B cell (primary cell): ENCODE results near the gene PCSK6. TPM values are rescaled to one million over a fixed set of nuclear protein-coding genes. Genes with fewer than 3 reads are reported as not detected.

Source experiments
- ATAC-seq: fragments of 200-7000 bp; cut with Tn5 transposase; one replicate; pipeline ENCODE4 v1.10.0; 2021; ENCODE audit warnings: low read depth, mild to moderate bottlenecking, moderate number of reproducible peaks, moderate library complexity
- CTCF ChIA-PET: fragments of 350-600 bp; sonication (Branson Sonifier 250); formaldehyde crosslinking; loops from one replicate; lab custom pipeline; 2021; ENCODE audit warnings: antibody characterized with exemption, inconsistent platforms; lab: Charles Lee
- POLR2A ChIA-PET: fragments of 350-600 bp; sonication (Branson Sonifier 250); formaldehyde crosslinking; loops from one replicate; lab custom pipeline; 2021; ENCODE audit warnings: antibody characterized with exemption; lab: Charles Lee
- DNase-seq: peaks from one replicate; pipeline ENCODE4 v3.0.0; 2013
- H2AFZ ChIP-seq: 2 replicates; pipeline ENCODE4 v1.6.1; 2012; ENCODE audit warnings: mild to moderate bottlenecking, low read depth, low read length; ENCODE audit not compliant: insufficient read depth, poor library complexity, severe bottlenecking
- H3K27ac ChIP-seq, 2 donors: 1 replicate in 1 of 2; 2 replicates in 1 of 2; pipeline ENCODE4 v1.5.1; 2012 to 2013; ENCODE audit warnings: low read length in 2 of 2, mild to moderate bottlenecking in 2 of 2, moderate library complexity in 1 of 2
- H3K27me3 ChIP-seq, 4 experiments: fragments of 200-600 bp in 1 of 4; sonication (generic) in 1 of 4; replicated peaks in 1 of 4; 1 replicate in 2 of 4; 2 replicates in 2 of 4; pipeline versions ENCODE4 v1.6.1 to v1.7.0; 2013 to 2016; ENCODE audit warnings: low read length in 3 of 4, mild to moderate bottlenecking in 2 of 4, mixed read lengths in 1 of 4, moderate library complexity in 1 of 4; ENCODE audit not compliant: insufficient read depth in 4 of 4, control insufficient read depth in 3 of 4; ENCODE audit errors: control extremely low read depth in 1 of 4
- H3K36me3 ChIP-seq, 2 experiments: replicated peaks in 1 of 2; 1 replicate in 1 of 2; 2 replicates in 1 of 2; pipeline versions ENCODE4 v1.6.1 to v1.7.1; 2013; ENCODE audit warnings: low read length in 1 of 2; ENCODE audit not compliant: insufficient read depth in 2 of 2, control insufficient read depth in 1 of 2; ENCODE audit errors: control extremely low read depth in 1 of 2, extremely low read depth in 1 of 2
- H3K4me1 ChIP-seq, 2 donors: fragments of 200-600 bp in 1 of 2; sonication (generic) in 1 of 2; 1 replicate in 1 of 2; 2 replicates in 1 of 2; pipeline versions ENCODE4 v1.5.1 to v1.6.1; 2013 to 2017; ENCODE audit warnings: low read length in 2 of 2; ENCODE audit not compliant: control insufficient read depth in 2 of 2, insufficient read depth in 2 of 2
- H3K4me2 ChIP-seq: replicated peaks from 2 replicates; pipeline ENCODE3; 2012; ENCODE audit warnings: mild to moderate bottlenecking, low read depth, low read length; ENCODE audit not compliant: poor library complexity, severe bottlenecking
- H3K4me3 ChIP-seq, 5 experiments: fragments of 200-600 bp in 1 of 5; sonication (generic) in 1 of 5; 1 replicate in 3 of 5; 2 replicates in 2 of 5; pipeline versions ENCODE4 v1.5.1 to v1.7.0; 2011 to 2016; ENCODE audit warnings: low read length in 4 of 5, mild to moderate bottlenecking in 4 of 5, low read depth in 2 of 5, control low read depth in 1 of 5, moderate library complexity in 1 of 5; ENCODE audit not compliant: insufficient read depth in 1 of 5; ENCODE audit errors: control extremely low read depth in 1 of 5, extremely low read depth in 1 of 5
- H3K79me2 ChIP-seq: fragments of 200-600 bp; sonication (generic); one replicate; pipeline ENCODE4 v1.6.0; 2016; ENCODE audit warnings: low read length; ENCODE audit not compliant: control insufficient read depth, insufficient read depth
- H3K9ac ChIP-seq: fragments of 200-600 bp; sonication (generic); 2 replicates; pipeline ENCODE4 v1.6.1; 2017; ENCODE audit warnings: mild to moderate bottlenecking, low read length, moderate library complexity
- H3K9me3 ChIP-seq, 3 donors: one replicate each; pipeline versions ENCODE4 v1.6.1 to v1.7.1; 2013; ENCODE audit warnings: low read length in 2 of 3; ENCODE audit not compliant: control insufficient read depth in 2 of 3, insufficient read depth in 1 of 3; ENCODE audit errors: control extremely low read depth in 1 of 3
- H4K20me1 ChIP-seq: 2 replicates; pipeline ENCODE4 v1.6.0; 2012; ENCODE audit warnings: mild to moderate bottlenecking, low read length; ENCODE audit not compliant: insufficient read depth, control insufficient read depth, poor library complexity, severe bottlenecking
- H3K27ac Mint-ChIP-seq: one replicate; pipeline ENCODE4 v1.8.0; 2021; ENCODE audit warnings: mixed read lengths
- H3K27me3 Mint-ChIP-seq: one replicate; pipeline ENCODE4 v1.8.0; 2021; ENCODE audit warnings: mixed read lengths
- H3K4me1 Mint-ChIP-seq: one replicate; pipeline ENCODE4 v1.8.0; 2021; ENCODE audit warnings: mixed read lengths
- H3K4me3 Mint-ChIP-seq: one replicate; pipeline ENCODE4 v1.8.0; 2021; ENCODE audit warnings: mixed read lengths
- H3K9me3 Mint-ChIP-seq: one replicate; pipeline ENCODE4 v1.8.0; 2022; ENCODE audit warnings: mixed read lengths; ENCODE audit not compliant: insufficient read depth
- EZH2 ChIP-seq: IDR thresholded peaks from 2 replicates; pipeline ENCODE4 v1.6.1; 2012; ENCODE audit warnings: borderline replicate concordance, low read depth, mild to moderate bottlenecking, moderate library complexity, low read length; ENCODE audit not compliant: insufficient read depth, poor library complexity, severe bottlenecking
- WGBS: methylation state at CpG from one replicate; pipeline ENCODE4 v1.1.5; 2013; ENCODE audit warnings: missing lambda C conversion rate; ENCODE audit not compliant: insufficient coverage; 5-methylcytosine and 5-hydroxymethylcytosine counted together
- intact Hi-C: fragments of 100-400 bp; cut with micrococcal nuclease; formaldehyde crosslinking; loops from one replicate; pipeline ENCODE4 v1.10.0; 2022
- polyA plus RNA-seq: library from polyadenylated mRNA; depleted of rRNA; stranded (reverse); fragments of >200 nt; gene quantifications from 2 replicates; pipeline ENCODE4 v1.2.3, GENCODE V29; 2012
- total RNA-seq, 2 donors: library from RNA; stranded (reverse); fragments of 120-200 nt in 1 of 2; gene quantifications; 1 replicate in 1 of 2; 2 replicates in 1 of 2; pipeline versions ENCODE4 v1.2.3 to v1.2.4, GENCODE V29; 2013 to 2022
- TF ChIP-seq, protein P1 (sequence below): fragments of 200-600 bp; IDR thresholded peaks from one replicate; pipeline ENCODE4 v1.8.0; 2022; ENCODE audit warnings: antibody characterized with exemption, mild to moderate bottlenecking

Gene PCSK6
- total and polyA plus RNA-seq, 2 donors (not counting 1 experiment from before 2014, with no cell fraction given), result 0.66 to 1.6 TPM

DNA sequence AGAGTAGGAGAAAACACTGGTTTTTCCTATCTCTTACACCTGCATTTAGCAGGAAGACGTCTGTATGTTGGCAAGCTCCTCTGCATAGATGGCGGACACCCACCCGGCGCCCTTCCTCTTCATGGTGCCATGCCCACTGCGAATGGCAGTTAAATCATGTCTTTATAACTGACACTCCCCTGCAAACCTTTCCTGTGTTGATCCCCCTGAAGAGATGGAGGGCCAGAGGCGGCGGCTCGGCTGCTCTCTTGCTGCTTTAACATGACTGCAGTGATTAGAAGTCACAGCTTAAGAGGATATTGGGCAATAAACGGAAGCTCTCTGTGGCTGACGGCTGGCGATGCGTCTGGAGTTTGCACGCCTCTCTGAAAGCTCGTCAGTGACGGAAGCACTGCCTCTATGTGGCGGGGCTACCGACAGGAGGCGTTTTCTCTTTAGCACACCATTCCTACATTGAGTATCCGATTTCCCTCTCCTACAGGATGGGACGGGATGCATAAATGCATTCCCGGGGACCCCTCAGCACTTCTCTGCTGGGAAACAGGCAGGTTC, 168.9 kb downstream of the PCSK6 start:
- Histone ChIP-seq H3K27me3 (peaks cover 0 to 32% (median 11%) of the 10 kb centered on the region in 4 experiments), H3K9me3 (peaks cover 0 to 12% (median 0%) of the 10 kb centered on the region in 3 donors), H2AFZ (peak overlapping the region; percentile 79), H3K79me2 (no peaks in the 10 kb centered on the region), H3K4me3 (peak overlapping the region in 3 of 5 experiments; percentile 23 to 48 (median 31)), H3K4me2 (peak overlapping the region; percentile 69), H4K20me1 (no peaks in the 10 kb centered on the region), H3K27ac (no peak overlapping the region), H3K4me1 (peaks cover 7 to 9% of the 10 kb centered on the region in 2 donors), H3K9ac (peak overlapping the region; percentile 29), H3K36me3 (no peaks in the 10 kb centered on the region)
- ATAC-seq, result peak; percentile 51
- 12% methylated on average over 21 of the region's 21 CpGs for WGBS
- Mint-ChIP-seq H3K27me3 (peaks cover 47% of the 10 kb centered on the region), H3K4me3 (peak overlapping the region; percentile 75), H3K9me3 (no peaks in the 10 kb centered on the region), H3K4me1 (peaks cover 6% of the 10 kb centered on the region), H3K27ac (no peak overlapping the region)
- peak; percentile 30 for DNase-seq
- TF ChIP-seq, protein P1, sequence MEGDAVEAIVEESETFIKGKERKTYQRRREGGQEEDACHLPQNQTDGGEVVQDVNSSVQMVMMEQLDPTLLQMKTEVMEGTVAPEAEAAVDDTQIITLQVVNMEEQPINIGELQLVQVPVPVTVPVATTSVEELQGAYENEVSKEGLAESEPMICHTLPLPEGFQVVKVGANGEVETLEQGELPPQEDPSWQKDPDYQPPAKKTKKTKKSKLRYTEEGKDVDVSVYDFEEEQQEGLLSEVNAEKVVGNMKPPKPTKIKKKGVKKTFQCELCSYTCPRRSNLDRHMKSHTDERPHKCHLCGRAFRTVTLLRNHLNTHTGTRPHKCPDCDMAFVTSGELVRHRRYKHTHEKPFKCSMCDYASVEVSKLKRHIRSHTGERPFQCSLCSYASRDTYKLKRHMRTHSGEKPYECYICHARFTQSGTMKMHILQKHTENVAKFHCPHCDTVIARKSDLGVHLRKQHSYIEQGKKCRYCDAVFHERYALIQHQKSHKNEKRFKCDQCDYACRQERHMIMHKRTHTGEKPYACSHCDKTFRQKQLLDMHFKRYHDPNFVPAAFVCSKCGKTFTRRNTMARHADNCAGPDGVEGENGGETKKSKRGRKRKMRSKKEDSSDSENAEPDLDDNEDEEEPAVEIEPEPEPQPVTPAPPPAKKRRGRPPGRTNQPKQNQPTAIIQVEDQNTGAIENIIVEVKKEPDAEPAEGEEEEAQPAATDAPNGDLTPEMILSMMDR, result peak; percentile 24
- no peak for TF ChIP-seq EZH2
- ChIA-PET POLR2A (no interaction called here), CTCF (interaction anchor here (0.9 to 1.4 kb wide), 2 partner anchors 17 to 337 kb away, joined by 3 to 4 read pairs; no protein-coding TSS in a partner anchor)
- intact Hi-C loops, result no loop called here

DNA sequence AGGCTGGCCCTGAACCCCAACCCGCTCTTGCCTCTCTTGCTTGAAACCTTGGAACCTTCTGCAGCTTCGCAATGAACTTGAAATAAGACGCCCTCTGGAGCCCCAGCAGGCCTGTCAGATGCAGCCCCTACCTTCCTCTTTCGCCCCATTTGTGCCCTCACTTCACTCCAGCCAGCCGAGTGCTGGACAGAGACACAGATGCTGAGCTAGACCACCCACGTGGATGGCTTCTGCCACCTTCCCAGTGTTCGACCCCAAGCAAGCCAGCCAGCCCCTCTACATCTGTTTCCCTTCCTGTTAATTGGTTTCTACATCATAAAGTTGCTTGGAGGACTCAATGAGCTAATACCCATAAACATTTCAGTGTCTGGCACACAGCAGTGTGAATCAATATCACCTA, 170.7 kb downstream of the PCSK6 start:
- Mint-ChIP-seq H3K4me3 (no peak overlapping the region), H3K27ac (no peak overlapping the region), H3K4me1 (peaks cover 6% of the 10 kb centered on the region), H3K27me3 (peaks cover 49% of the 10 kb centered on the region), H3K9me3 (no peaks in the 10 kb centered on the region)
- CTCF ChIA-PET, result interaction anchor here (1.0 kb wide), 1 partner anchor 323 kb away, joined by 4 read pairs; no protein-coding TSS in a partner anchor
- no peak overlapping the region for H3K9ac ChIP-seq
- H3K79me2 ChIP-seq, result no peaks in the 10 kb centered on the region
- no peak overlapping the region for H2AFZ ChIP-seq
- no peak overlapping the region for H3K27ac ChIP-seq
- DNase-seq (no peak), ATAC-seq (no peak)
- 53% methylated on average over 7 of the region's 7 CpGs for WGBS
- intact Hi-C loops, result no loop called here
- no peak overlapping the region for H3K4me2 ChIP-seq
- peaks cover 0 to 12% (median 0%) of the 10 kb centered on the region in 3 donors for H3K9me3 ChIP-seq
- peaks cover 7 to 9% of the 10 kb centered on the region in 2 donors for H3K4me1 ChIP-seq
- no peaks in the 10 kb centered on the region for H3K36me3 ChIP-seq
- peaks cover 0 to 32% (median 11%) of the 10 kb centered on the region in 4 experiments for H3K27me3 ChIP-seq
- no peaks in the 10 kb centered on the region for H4K20me1 ChIP-seq
- POLR2A ChIA-PET, result no interaction called here
- TF ChIP-seq EZH2, result no peak
- TF ChIP-seq, protein P1, result no peak
- no peak overlapping the region for H3K4me3 ChIP-seq
